ENCODE data around the gene DMRTC2. TPM values are rescaled to one million over a fixed set of nuclear protein-coding genes. Genes with fewer than 3 reads are reported as not detected.

DMRTC2 gene
- total and polyA plus RNA-seq, 7 donors, result not detected

DNA sequence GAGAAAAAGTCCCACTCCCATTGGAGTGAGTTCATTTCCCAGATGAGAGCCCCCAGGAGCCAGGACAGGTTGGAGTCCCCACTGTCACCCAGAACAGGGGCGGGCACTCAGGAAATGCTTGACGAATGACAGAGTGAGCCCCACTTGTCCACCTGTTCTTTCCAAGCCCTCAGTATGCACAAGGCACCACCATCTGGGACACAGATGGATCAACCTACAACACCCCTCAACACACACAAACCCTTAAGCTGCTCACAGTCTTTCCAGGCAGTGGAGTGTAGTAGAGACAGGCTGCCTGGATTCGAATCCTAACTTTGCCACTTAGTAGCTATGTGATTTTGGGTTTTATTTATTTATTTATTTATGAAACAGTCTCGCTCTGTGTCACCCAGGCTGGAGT, 46.1 kb downstream of the DMRTC2 start:
- no peak for ATAC-seq
- intact Hi-C loops (cut with DNase I), result no loop called here
- Histone ChIP-seq H3K36me3 (ENCODE audit: insufficient read depth in 1 of 2, low read depth in 1 of 2) (peaks cover 2 to 36% of the 10 kb centered on the region in 2 donors), H3K27ac (no peak overlapping the region), H3K4me1 (no peaks in the 10 kb centered on the region), H3K9me3 (no peaks in the 10 kb centered on the region), H3K4me3 (no peak overlapping the region), H3K27me3 (ENCODE audit: insufficient read depth in 3 of 3, low read length in 2 of 3) (no peaks in the 10 kb centered on the region)
- TF ChIP-seq, protein P1, sequence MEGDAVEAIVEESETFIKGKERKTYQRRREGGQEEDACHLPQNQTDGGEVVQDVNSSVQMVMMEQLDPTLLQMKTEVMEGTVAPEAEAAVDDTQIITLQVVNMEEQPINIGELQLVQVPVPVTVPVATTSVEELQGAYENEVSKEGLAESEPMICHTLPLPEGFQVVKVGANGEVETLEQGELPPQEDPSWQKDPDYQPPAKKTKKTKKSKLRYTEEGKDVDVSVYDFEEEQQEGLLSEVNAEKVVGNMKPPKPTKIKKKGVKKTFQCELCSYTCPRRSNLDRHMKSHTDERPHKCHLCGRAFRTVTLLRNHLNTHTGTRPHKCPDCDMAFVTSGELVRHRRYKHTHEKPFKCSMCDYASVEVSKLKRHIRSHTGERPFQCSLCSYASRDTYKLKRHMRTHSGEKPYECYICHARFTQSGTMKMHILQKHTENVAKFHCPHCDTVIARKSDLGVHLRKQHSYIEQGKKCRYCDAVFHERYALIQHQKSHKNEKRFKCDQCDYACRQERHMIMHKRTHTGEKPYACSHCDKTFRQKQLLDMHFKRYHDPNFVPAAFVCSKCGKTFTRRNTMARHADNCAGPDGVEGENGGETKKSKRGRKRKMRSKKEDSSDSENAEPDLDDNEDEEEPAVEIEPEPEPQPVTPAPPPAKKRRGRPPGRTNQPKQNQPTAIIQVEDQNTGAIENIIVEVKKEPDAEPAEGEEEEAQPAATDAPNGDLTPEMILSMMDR (IDR thresholded peaks at IDR 0.05), result no peak
- DNase-seq, result no peak
- 91 to 96% (median 96%) methylated on average over 4 of the region's 4 CpGs for WGBS, 3 donors

DNA sequence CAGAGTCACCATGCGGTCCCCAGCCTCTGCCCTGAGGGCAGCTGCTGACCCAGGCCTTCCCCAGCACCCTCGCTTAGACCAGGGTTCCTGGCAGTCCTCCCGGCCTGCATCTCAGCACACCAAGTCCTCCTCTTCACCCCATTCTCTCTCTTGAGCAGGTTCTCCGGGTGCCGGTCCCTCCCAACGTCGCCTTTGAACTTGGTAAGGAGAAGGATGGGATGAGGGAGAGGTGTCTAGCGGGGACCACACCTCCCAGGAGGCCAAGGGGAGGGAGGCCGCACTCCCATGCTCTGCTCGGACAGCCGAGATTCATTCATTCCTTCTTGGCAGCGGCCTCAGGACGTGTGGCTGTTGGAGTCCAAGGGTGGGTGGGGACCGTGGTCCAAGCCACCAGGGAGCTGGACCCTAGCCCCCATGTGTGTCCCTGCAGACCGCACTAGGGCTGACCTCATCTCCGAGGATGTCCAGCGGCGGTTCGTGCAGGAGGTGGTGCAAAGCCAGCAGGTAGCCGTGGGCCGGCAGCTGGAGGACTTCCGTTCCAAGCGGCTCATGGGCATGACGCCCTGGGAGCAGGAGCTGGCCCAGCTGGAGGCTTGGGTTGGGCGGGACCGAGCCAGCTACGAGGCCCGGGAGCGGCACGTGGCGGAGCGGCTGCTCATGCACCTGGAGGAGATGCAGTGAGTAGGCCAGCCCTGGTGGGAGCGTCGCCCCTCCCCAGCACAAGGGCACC, 47.5 kb downstream of the DMRTC2 start:
- intact Hi-C loops (cut with DNase I), result no loop called here
- Histone ChIP-seq H3K27me3 (ENCODE audit: insufficient read depth in 3 of 3, low read length in 2 of 3) (no peaks in the 10 kb centered on the region), H3K9me3 (no peaks in the 10 kb centered on the region), H3K4me1 (no peaks in the 10 kb centered on the region), H3K27ac (no peak overlapping the region), H3K36me3 (ENCODE audit: insufficient read depth in 1 of 2, low read depth in 1 of 2) (peaks cover 2 to 42% of the 10 kb centered on the region in 2 donors), H3K4me3 (no peak overlapping the region)
- no peak for ATAC-seq
- TF ChIP-seq, protein P1 (IDR thresholded peaks at IDR 0.05), result no peak
- DNase-seq, result no peak
- WGBS, 3 donors, result 80 to 83% (median 80%) methylated on average over 34 of the region's 34 CpGs

- Histone ChIP-seq H3K27me3 (ENCODE audit: insufficient read depth in 3 of 3, low read length in 2 of 3) (no peaks in the 10 kb centered on the region), H3K4me1 (no peaks in the 10 kb centered on the region), H3K27ac (no peak overlapping the region), H3K9me3 (no peaks in the 10 kb centered on the region), H3K36me3 (ENCODE audit: insufficient read depth in 1 of 2, low read depth in 1 of 2) (peaks cover 5 to 53% of the 10 kb centered on the region in 2 donors), H3K4me3 (no peak overlapping the region)
- WGBS, 3 donors, result 60 to 91% (median 81%) methylated on average over 5 to 6 of the region's 6 CpGs
- TF ChIP-seq, protein P1 (IDR thresholded peaks at IDR 0.05), result no peak
- no peak for ATAC-seq
- DNase-seq, result no peak
- intact Hi-C loops (cut with DNase I), result no loop called here
Observed at GRCh38 chr19:41893899-41894298, 49.1 kb downstream of the DMRTC2 start.

DNA sequence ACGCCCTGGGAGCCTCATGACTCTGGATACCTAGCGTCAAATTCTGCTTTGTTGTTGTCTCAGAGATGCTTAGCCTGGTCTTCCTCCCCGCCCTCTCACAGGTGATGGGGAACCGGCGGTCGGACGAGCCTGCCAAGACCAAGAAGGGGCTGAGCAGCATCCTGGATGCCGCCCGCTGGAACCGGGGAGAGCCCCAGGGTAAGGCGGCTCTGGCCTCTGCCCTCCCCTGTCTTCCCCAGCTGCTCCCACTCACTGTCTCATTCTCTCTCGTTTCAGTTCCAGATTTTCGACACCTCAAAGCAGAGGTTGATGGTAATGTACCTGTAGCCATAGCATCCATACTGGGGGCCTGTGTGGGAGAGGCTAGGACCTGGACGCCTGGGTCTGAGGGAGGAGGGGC, 49.5 kb downstream of the DMRTC2 start:
- 82 to 88% (median 83%) methylated on average over 14 of the region's 14 CpGs for WGBS, 3 donors

More for the DNA sequence above, 49.5 kb downstream of the DMRTC2 start:
- Histone ChIP-seq H3K4me1 (no peaks in the 10 kb centered on the region), H3K4me3 (no peak overlapping the region), H3K27ac (no peak overlapping the region), H3K36me3 (ENCODE audit: insufficient read depth in 1 of 2, low read depth in 1 of 2) (peaks cover 5 to 53% of the 10 kb centered on the region in 2 donors), H3K27me3 (ENCODE audit: insufficient read depth in 3 of 3, low read length in 2 of 3) (no peaks in the 10 kb centered on the region), H3K9me3 (no peaks in the 10 kb centered on the region)
- TF ChIP-seq, protein P1 (IDR thresholded peaks at IDR 0.05), result no peak
- no peak for DNase-seq
- no peak for ATAC-seq
- intact Hi-C loops (cut with DNase I), result no loop called here
